Kidney glomerular epithelial cell (primary cell): Measurements from ENCODE around the gene STT3B.

Experiments used
- DNase-seq: peaks from one replicate; lab custom pipeline; 2025; lab: John Stamatoyannopoulos, UW

Gene STT3B

GRCh38 chr3:31552103-31552502 is 19.4 kb downstream of the STT3B start:
- DNase-seq = no peak

DNA sequence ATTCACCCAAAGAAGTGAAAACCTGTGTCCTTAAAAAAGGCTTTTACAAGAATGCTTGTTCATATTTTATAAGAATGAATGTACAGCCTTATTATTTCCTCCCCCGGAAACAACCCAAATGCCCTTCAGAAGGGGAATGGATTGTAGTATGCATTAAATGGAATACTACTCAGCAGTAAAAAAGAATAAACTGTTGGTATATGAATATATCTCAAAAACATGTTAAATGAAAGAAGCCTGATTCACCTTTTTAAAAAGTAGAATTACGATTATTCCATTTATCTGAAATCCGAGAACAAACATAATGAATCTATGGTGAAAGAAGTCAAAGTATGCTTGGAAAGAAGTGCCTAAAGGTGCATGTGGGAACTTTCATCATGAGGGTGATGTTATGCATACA is 20.5 kb downstream of the STT3B start:
- DNase-seq = no peak

- no peak for DNase-seq
These were observed 22.5 kb downstream of the STT3B start for GRCh38 chr3:31555204-31555603.

GRCh38 chr3:31559872-31560534 is 27.3 kb downstream of the STT3B start:
- no peak for DNase-seq

GRCh38 chr3:31561891-31562290 is 29.2 kb downstream of the STT3B start:
- DNase-seq = no peak

GRCh38 chr3:31562525-31562924 is 29.8 kb downstream of the STT3B start:
- DNase-seq = no peak

DNA sequence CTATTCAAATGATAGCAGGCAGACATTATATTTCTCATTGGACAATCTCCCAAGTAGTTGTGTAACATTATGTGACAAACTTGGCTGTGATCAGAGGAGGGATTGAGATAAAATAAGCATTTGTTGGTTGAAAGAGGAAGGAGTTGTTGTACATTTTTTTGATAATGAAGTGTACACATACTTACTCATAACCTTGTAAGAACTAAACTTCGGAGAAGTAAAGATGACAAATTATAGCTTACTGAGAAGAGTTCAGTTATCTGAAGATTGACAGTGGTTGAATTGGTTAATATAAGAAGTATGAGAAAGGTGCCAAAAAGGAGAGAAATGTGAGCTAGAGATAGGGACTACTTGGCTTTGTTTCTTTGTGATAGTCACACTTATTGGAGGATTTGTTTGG is 32.6 kb downstream of the STT3B start:
- no peak for DNase-seq

GRCh38 chr3:31567036-31567435 is 34.3 kb downstream of the STT3B start:
- DNase-seq = no peak

GRCh38 chr3:31568649-31569048 is 35.9 kb downstream of the STT3B start:
- DNase-seq = no peak

GRCh38 chr3:31571325-31571724 is 38.6 kb downstream of the STT3B start:
- DNase-seq = no peak

- DNase-seq = no peak
These were observed 39.7 kb downstream of the STT3B start for GRCh38 chr3:31572236-31573004.

DNA sequence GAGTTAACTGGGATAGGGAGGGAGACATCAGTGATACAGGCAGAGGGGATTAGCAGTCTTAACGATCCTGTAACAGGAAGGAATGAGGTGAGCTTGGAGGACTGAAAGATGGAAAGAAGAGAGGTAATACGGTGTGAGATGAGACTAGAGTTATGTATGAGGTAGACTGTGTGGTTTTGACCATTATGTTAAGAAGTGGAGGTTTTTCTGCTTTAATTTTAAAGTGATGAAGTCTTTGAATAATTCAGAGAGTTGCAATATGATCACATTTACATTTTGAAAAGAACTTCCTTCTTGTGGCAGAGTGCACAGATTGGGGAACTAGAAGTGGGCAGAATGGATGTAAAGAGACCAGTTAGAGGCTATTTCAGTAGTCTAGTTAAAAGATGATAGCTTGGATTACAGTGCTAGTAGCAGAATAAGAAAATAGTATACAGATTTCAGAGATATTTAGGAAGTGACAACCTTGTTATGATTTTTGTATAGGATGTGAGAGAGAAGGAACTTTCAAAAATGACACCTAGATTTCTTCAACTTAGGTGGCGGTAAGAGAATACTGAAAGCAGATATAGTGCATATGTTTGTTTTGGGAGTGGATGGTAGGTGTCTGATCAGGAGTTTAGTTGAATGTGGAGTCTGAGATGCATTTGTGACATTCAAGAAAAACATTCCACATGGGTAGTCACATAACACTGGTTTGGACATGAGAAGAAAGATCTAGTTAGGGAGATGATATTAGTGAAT is 40.5 kb downstream of the STT3B start:
- no peak for DNase-seq

DNA sequence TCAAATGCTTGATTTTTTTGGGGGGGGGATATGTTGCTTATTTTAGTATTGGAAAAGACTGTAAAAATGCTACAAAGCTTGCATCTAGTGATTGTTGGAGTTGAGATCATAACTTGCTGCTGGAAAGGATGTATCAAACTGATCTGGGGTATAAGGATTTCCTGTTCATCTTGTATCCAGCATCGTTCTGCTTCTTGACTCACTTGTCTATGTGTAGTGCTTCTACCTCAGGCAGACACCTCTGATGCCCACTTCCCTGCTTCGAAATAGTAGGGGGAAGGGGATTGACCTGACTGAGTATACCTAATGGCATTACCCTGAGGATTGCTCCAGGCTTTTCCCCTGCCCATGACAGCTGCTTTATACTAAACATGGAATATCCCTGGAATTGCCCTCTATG is 42.7 kb downstream of the STT3B start:
- DNase-seq = no peak

GRCh38 chr3:31576521-31576920 is 43.8 kb downstream of the STT3B start:
- no peak for DNase-seq

DNA sequence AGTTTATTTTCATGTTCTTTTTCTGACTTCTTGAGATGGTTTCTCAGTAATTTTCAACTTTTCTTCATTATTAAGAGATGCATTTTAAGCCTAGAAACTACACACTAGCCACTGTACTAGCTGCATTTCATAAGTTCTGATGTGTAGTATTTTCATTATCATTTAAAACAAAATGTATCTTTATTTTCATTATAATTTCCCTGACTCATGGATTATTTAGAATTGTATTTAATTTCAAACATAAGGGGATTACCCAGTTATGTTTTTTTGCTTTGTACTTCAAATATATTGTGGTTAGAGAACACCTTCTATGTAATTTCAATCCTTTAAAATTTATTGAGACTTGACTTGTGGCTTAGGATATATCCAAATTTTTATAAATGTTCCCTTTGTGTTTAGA is 44.5 kb downstream of the STT3B start:
- no peak for DNase-seq

- DNase-seq = no peak
These were observed 47.1 kb downstream of the STT3B start for GRCh38 chr3:31579828-31580227.

DNA sequence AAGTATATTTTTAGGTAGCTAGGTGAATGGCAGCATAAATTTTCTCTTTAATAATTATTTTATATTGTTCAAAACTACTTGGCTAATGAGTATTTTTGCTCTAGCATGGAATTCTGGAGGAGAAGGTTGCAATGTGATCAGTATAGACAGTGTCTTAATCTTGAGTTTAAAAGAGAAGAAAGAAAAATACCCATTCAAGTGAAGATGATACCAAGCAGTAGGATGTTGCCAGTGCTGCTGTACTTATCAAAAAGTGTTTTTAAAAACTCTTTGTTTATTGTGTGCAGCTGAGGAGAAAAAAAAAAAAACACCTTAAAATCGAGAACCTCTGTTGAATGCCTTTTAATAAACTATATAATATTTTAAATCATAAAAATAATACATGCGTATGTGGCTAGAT is 47.9 kb downstream of the STT3B start:
- DNase-seq = no peak

GRCh38 chr3:31581660-31582059 is 48.9 kb downstream of the STT3B start:
- no peak for DNase-seq

GRCh38 chr3:31589228-31589627 is 56.5 kb downstream of the STT3B start:
- no peak for DNase-seq

DNA sequence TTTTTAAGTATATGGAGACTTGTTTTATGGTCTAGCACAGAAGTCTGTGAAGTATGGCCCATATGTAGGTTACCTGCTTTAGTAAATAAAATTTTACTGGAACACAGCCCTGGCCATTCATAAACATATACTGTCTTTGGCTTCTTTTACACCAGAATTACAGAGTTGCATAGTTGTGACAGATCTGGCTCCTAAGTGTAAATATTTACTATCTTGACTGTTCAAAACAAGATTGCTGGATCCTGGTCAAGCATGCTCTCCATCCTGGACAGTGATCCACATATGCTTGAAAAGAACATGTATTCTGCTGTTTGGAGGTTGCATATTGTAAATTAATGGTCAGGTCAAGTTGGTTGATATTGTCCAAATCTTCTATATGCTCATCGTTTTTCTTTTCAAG is 57.9 kb downstream of the STT3B start:
- DNase-seq = no peak

GRCh38 chr3:31592764-31593163 is 60.0 kb downstream of the STT3B start:
- no peak for DNase-seq

DNA sequence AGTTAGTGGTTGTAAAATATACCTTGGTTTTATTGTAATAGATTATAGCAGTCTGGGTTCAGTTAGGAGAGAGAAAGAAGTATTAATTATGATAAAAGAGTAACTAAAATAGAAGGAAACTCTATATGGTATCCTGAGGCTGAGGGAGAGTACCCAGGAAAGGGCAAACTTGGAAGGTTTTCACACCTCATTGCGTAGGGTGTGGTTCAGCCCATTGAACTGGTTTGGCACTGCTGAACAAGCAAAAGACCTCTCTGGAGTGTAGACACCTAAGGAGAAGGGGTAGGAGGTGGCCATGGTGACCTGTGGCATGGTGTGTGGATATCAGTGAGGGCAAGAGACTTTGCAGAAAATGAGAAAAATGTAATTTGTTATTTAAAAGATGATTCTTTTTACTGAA is 63.5 kb downstream of the STT3B start:
- DNase-seq = no peak

- no peak for DNase-seq
These were observed 67.7 kb downstream of the STT3B start for GRCh38 chr3:31600431-31600830.
